NAMALWA (cell line): ENCODE measurements around the gene MEIS1.

Experiments used
- DNase-seq: peaks from one replicate; pipeline ENCODE4 v3.0.0-alpha.2; 2015; ENCODE audit warnings: low spot score

The MEIS1 gene

GRCh38 chr2:66431846-66432587, 2.9 kb upstream of the MEIS1 start:
- no peak for DNase-seq

- DNase-seq, result no peak
Measured at GRCh38 chr2:66432801-66433694, 1.9 kb upstream of the MEIS1 start.

GRCh38 chr2:66433695-66433944, 1.3 kb upstream of the MEIS1 start:
- DNase-seq, result no peak

- DNase-seq, result no peak
Measured at GRCh38 chr2:66433945-66434678, 813 bp upstream of the MEIS1 start.

- no peak for DNase-seq
Measured at GRCh38 chr2:66435549-66435875, 587 bp downstream of the MEIS1 start.

- DNase-seq, result no peak
Measured at GRCh38 chr2:66435963-66436362, 1.0 kb downstream of the MEIS1 start.

- DNase-seq, result no peak
Measured at GRCh38 chr2:66436581-66437001, 1.7 kb downstream of the MEIS1 start.

- no peak for DNase-seq
Measured at GRCh38 chr2:66437109-66437690, 2.3 kb downstream of the MEIS1 start.

GRCh38 chr2:66437691-66438497, 3.0 kb downstream of the MEIS1 start:
- DNase-seq, result no peak

- DNase-seq, result no peak
Measured at GRCh38 chr2:66438498-66438833, 3.5 kb downstream of the MEIS1 start.

- no peak for DNase-seq
Measured at GRCh38 chr2:66438891-66439811, 4.2 kb downstream of the MEIS1 start.

GRCh38 chr2:66439812-66440542, 5.1 kb downstream of the MEIS1 start:
- no peak for DNase-seq

GRCh38 chr2:66440708-66441497, 6.0 kb downstream of the MEIS1 start:
- DNase-seq, result no peak

GRCh38 chr2:66441581-66442320, 6.8 kb downstream of the MEIS1 start:
- DNase-seq, result no peak

- no peak for DNase-seq
Measured at GRCh38 chr2:66442516-66443185, 7.7 kb downstream of the MEIS1 start.

- no peak for DNase-seq
Measured at GRCh38 chr2:66443186-66443978, 8.5 kb downstream of the MEIS1 start.
